ENCODE data around the gene DLX1.
"Not testable (repeated sequence)": the region's sequence is repeated elsewhere in the genome, so short reads cannot be mapped to it uniquely, and the experiment has no call there.

Gene DLX1

GRCh38 chr2:172128484-172128883, 43.2 kb downstream of the DLX1 start:
- peak; percentile 71 for DNase-seq (ENCODE audit: low read depth)
- no peak overlapping the region for H3K4me3 ChIP-seq (ENCODE audit: low read length)
- no peak for TF ChIP-seq CTCF (IDR thresholded peaks at IDR 0.05; ENCODE audit: insufficient read depth, low read depth, low read length, missing control alignments)

GRCh38 chr2:172129404-172129803, 44.1 kb downstream of the DLX1 start:
- H3K4me3 ChIP-seq (ENCODE audit: low read length) = no peak overlapping the region
- TF ChIP-seq CTCF (IDR thresholded peaks at IDR 0.05; ENCODE audit: insufficient read depth, low read depth, low read length, missing control alignments) = no peak
- DNase-seq (ENCODE audit: low read depth) = no peak

GRCh38 chr2:172131713-172132555, 46.6 kb downstream of the DLX1 start:
- TF ChIP-seq CTCF (IDR thresholded peaks at IDR 0.05; ENCODE audit: insufficient read depth, low read depth, low read length, missing control alignments) = no peak

GRCh38 chr2:172134270-172134669, 49.0 kb downstream of the DLX1 start:
- no peak for DNase-seq (ENCODE audit: low read depth)
- TF ChIP-seq CTCF (IDR thresholded peaks at IDR 0.05; ENCODE audit: insufficient read depth, low read depth, low read length, missing control alignments) = peak; percentile 11
- H3K4me3 ChIP-seq (ENCODE audit: low read length) = no peak overlapping the region

More at GRCh38 chr2:172131713-172132555, 46.6 kb downstream of the DLX1 start:
- DNase-seq (ENCODE audit: low read depth) = no peak
- no peak overlapping the region for H3K4me3 ChIP-seq (ENCODE audit: low read length)

- no peak for DNase-seq (ENCODE audit: low read depth)
- H3K4me3 ChIP-seq (ENCODE audit: low read length) = no peak overlapping the region
- TF ChIP-seq CTCF (IDR thresholded peaks at IDR 0.05; ENCODE audit: insufficient read depth, low read depth, low read length, missing control alignments) = no peak
Observed at GRCh38 chr2:172135446-172135845, 50.1 kb downstream of the DLX1 start.

GRCh38 chr2:172137109-172137508, 51.8 kb downstream of the DLX1 start:
- peak; percentile 49 for DNase-seq (ENCODE audit: low read depth)
- no peak for TF ChIP-seq CTCF (IDR thresholded peaks at IDR 0.05; ENCODE audit: insufficient read depth, low read depth, low read length, missing control alignments)
- no peak overlapping the region for H3K4me3 ChIP-seq (ENCODE audit: low read length)

GRCh38 chr2:172137943-172138342, 52.6 kb downstream of the DLX1 start:
- DNase-seq (ENCODE audit: low read depth) = no peak
- TF ChIP-seq CTCF (IDR thresholded peaks at IDR 0.05; ENCODE audit: insufficient read depth, low read depth, low read length, missing control alignments) = no peak
- H3K4me3 ChIP-seq (ENCODE audit: low read length) = no peak overlapping the region

- DNase-seq (ENCODE audit: low read depth); H3K4me3 ChIP-seq (ENCODE audit: low read length): not testable (repeated sequence)
Observed at GRCh38 chr2:172138727-172139126, 53.4 kb downstream of the DLX1 start.
